Kidney tubule cell (primary cell): Measurements from ENCODE around the gene UHRF1.
"Not testable (repeated sequence)": the region's sequence is repeated elsewhere in the genome, so short reads cannot be mapped to it uniquely, and the experiment has no call there.

Experiments
- DNase-seq: peaks from one replicate; pipeline ENCODE4 v3.0.0-alpha.2; 2018; ENCODE audit warnings: low spot score

Gene UHRF1

DNA sequence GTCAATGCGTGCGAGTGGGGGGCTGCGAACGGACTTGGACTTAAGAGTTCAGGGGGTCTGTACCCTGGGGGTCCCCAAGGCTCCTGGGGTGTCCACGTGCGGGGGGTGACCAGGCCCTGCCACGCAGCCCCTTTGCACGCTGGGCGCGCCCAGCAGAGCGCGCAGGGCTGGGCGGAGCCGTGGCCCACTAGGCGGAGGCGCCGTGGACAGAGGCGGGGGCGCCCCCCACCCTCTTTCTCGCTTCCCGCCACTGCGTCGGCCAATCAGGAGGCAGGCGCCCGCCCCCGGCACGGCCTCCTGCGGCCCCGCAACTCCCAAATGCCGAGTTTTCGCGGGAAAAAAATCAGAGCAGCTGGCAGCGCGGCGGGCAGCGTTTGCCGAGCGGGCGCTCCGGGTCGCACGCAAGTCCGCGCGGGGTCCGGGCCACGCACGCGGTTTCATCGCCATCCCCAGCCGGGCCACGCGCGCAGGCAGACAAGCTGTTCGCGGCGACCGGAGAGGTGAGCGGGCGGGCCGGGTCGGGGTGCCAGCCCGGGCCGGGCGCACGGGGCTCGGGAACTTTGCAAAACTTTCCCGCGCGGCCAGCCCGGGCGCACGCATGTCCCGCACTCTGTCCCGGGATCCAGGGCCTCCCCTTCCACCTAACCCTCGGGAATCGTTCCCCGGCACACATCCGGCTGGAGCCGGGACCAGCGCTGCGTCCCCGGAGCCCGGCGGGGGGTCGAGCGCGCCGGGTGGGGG is at the start of gene UHRF1:
UHRF1 (plus strand) TSS at position 346 of the 741 bp plus-strand sequence. CDS start 1,385 bp downstream, outside the sequence.
- DNase-seq, result peak; percentile 49

DNA sequence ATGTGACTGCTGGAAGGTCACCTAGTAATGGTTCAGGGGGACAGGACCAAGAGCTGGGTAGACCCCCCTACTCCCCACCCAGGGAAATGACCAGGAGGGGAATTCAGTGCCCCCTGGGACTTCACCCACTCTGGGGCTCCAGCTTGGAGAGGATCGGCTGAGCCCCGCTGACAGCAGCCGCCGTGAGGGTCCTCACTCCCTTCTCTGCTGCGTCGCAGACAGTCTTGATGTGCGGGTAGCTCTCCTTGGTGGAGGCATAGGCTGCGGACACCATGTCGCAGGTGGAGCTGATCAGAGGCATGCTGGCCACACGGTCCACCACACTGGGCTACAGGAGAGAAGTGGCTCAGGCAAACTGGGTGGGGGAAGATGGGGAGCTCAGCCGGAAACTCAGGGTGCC is 49.6 kb upstream of the UHRF1 start:
- no peak for DNase-seq

DNA sequence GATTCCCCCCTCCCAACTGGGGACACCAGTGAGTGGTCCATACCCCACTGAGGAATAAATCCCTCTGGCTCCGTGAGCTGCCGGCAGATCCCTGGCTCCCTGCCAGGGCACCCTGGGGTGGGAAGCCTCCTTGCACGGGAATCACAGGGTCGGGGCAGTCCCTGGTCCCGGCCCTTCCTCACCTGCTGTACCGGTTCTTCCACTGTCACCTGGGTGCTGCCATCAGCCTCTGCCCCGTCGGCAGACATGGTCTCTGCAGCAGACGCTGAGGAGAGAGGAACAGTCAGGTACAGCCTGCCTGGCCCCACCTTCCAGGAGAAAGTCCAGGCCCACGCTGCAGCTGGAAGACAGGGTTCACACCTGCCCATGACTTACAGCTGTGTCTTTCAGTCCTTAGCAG is 48.2 kb upstream of the UHRF1 start:
- peak; percentile 31 for DNase-seq

DNA sequence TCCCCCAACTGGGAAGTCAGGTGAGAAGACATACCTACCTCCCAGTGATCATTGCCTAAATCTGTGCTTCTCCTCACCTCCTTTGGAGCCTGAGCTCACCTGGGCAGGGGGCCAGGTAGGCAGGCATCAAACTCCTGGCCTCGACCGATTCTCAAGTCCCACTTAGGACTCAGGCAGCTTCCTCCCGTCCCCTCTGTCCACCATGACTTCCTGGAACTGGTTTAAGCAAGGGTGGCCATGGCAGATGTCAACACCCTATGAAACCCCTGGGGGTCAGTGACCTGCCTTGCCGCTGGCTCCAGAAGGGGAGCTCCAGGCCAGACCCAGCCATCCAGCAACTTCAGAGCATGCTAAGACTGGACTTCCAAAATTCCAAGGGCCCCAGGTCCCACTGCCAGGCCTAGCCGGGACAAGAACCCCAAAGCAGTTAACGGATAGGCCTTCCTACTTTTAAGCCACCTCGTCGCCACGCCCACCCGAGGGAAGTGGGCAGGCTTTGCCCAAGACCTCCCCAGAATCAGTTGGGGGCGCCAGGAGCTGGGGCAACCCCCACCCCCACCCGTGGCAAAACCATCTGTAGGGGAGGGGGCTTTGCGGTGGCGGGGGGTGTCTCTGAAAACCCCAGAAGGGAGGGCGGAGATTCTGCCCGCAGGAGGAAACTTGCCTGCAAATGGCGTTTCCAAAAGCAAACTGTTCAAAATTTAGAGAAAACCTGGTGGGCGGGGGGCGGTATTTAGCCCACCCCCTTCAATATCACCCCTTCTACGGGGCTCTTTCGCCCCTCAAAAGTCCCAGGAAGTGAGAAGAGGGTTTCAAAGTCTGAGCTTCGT is 42.5 kb upstream of the UHRF1 start:
- peak; percentile 42 for DNase-seq

DNA sequence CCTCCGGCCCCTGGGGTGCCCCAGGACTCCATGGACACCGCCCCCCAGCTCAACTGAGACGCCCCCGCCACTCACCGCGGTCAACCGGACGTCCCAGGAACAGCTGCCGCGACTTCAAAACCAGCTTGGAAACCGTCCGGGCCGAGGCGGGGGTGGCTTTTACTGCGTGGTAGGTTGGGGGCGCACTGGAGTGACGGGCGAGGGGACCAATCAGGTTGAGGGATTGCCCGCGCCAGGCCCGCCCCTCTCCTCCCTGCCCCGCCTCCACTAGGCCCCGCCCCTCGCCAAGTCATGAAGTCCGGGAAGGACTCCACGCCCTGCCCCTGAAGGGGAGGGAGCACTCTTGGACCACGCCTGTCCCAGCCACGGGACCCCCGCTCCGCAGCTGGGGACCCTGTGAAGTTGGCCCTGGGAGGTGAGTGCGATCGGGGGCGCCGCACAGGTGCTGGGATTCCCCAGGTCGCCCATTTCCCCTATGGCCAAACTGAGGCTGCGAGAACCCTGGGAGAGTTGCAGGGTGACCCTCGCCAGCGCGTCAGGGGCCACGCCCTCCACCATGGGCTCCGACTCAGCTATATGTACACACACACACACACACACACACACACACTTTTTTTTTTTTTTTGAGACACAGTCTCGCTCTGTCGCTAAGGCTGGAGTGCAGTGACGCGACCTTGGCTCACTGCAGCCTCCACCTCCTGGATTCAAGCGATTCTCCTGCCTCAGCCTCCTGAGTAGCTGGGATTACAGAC is 41.6 kb upstream of the UHRF1 start, which contains the start of gene PLIN3:
PLIN3 (minus strand) TSS at position 134 of the 752 bp plus-strand sequence. CDS start 6,273 bp downstream, outside the sequence.
- peak; percentile 93 for DNase-seq

DNA sequence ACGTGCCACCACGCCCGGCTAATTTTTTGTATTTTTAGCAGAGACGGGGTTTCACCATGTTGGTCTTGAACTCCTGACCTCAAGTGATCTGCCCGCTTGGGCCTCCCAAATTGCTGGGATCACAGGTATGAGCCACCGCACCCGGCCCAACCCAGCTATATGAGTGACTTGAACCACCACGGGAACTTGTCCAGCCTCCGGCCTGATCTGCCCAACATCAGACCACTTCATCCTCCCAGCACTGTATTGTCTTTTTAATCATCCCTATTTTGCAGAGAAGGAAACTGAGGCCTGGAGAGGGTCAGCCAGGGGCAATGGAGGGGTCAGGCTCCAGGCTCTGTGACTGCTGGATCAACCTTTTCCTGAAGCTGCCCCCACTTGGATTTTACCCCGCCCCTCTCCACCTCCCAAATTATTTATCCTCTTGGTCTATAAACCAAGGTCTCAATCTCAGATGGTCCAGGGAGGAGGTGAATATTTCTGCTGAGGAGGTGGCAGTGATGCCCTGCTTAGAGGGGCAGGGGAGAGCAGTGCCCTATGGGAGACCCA is 40.9 kb upstream of the UHRF1 start:
- no peak for DNase-seq

DNA sequence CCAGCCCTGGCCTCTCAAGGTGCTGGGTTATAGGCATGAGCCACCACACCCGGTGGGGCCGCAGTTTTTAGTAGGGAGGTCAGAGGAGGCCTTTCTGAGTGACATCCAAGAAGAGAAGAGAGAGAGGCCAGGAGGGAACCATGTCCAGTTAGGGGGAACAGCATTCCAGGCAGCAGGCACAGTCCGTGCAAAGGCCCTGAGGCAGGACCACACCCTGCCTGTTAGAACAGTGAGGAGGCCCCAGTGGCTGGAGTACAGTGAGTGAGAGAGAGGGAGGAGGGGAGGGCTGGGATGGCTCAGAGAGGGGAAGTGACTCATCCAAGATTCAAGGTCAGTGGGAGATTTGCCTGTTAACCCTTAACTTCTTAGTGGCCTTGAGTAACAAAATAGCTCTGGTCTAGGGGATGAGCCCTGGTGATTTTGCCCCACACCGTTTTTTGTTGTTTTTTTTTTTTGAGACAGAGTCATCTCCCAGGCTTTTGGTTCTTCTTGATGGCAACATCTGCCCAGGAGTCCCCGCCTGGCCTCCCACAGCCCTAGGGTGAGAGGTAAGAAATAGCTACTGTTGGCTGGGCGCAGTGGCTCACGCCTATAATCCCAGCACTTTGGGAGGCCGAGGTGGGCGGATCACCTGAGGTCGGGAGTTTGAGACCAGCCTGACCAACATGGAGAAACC is 39.1 kb upstream of the UHRF1 start:
- peak; percentile 96 for DNase-seq

DNA sequence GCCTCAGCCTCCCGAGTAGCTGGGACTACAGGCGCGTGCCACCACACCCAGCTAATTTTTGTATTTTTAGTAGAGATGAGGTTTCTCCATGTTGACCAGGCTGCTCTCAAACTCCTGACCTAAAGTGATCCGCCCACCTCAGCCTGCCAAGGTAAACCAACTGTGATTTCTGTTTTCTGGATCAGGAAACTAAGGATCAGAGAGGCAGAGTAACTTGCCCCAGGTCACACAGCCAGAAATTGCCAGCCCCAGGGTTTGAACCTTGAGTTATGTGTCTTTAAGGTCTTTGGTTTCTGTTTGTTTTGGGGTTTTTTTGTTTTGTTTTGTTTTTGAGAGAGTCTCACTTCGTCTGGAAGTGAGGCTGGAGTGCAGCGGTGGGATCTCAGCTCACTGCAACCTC is 37.6 kb upstream of the UHRF1 start:
- DNase-seq, result no peak

DNA sequence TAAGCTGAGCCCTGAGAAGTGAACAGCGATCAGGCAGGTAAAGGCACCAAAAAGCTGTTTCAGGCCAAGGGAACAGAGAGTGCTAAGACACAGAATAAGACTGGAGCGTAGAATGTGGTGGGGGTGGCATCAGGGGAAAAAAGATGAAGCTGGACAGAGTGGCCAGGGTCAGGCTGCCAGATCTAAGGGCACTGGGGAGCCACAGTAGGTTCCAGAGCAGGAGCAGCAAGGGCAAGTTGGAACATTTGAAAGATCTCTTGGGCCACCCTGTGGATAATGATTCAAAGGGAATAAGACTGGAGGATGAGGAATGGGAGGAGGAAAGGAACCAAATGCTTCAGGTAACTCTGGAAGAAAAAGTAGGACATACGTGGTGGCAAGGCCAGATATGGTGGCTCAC is 35.4 kb upstream of the UHRF1 start:
- no peak for DNase-seq

DNA sequence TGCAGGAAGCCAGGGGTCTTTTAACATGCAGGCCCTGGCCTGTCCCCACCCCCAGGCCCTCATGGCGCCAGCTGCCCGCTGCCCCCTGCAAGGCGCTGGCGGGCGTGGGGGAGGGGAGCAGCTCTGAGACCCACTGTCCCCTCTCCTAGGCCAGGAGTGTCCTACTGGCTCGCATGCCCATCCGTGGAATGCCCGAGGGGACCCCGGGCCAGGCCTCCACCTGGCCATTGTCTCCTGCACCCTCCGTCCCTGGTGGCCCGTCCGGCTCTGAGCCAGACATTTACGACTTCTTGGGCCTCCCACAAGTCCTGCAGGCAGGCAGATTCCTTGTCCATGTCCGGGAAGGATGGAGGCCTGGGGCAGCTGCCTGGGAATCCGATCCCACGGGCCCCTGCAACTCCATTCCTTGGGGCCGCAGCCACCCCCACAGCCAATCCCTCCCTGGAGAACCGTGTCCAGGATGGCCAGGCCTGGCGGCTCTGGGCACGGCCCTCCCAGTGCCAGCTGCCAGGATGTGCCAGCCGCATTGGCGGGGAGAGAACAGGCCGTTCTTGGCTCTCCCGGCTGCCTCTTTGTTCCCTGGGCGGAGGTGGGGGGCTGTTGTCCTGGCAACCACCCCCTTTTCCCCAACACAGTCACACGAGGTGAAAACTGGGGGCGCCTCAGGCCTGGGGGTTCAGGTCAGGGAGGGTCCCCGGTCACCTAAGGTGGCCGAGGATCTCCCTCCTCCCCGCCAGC is 31.4 kb upstream of the UHRF1 start:
- no peak for DNase-seq

DNA sequence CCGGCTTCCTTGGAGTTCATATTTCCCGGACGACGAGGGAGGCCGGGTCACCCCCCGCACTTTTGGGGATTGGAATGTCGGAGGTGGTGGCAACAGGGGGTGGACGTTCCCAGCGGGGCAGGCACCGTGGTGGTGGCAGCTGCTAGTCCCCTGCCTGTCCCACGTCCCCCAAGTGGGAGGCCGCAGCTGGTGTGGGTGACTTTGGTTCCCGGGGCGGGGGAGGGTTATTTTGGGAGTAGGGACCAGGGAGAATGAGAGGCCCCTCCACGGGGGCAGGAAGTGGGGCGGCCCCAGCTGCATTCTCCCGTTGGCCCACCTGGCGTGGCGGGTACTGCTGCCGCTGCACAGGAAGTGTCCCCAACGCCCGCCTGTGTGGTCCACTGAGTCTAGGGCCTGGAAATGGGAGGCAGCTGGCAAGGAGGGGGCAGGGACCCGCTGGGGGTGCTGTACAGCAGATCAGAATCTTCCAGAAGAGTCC is 30.8 kb upstream of the UHRF1 start:
- no peak for DNase-seq

DNA sequence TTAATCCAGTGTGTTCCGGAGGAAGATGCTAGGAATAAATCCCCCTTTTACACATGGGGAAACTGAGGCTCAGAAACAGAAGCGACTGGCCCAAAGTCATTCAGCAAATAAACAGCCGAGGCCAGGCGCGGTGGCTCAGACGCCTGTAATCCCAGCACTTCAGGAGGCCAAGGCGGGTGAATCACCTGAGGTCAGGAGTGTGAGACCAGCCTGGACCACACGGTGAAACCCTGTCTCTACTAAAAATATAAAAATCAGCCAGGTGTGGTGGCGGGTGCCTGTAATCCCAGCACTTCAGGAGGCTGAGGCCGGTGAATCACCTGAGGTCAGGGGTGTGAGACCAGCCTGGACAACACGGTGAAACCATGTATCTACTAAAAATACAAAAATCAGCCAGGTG is 30.3 kb upstream of the UHRF1 start:
- peak; percentile 70 for DNase-seq

DNA sequence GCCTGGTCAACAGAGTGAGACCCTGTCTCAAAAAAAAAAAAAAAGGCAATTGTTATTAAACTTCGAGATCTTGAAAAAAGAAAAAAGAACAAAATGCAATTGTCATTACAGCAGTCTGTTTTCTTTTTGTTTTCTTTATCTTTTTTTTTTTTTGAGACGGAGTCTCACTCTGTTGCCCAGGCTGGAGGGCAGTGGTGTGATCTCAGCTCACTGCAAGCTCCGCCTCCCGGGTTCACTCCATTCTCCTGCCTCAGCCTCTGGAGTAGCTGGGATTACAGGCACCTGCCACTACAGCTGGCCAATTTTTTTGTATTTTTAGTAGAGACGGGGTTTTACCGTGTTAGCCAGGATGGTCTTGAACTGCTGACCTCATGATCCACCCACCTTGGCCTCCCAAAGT is 26.4 kb upstream of the UHRF1 start:
- DNase-seq, result not testable (repeated sequence)

DNA sequence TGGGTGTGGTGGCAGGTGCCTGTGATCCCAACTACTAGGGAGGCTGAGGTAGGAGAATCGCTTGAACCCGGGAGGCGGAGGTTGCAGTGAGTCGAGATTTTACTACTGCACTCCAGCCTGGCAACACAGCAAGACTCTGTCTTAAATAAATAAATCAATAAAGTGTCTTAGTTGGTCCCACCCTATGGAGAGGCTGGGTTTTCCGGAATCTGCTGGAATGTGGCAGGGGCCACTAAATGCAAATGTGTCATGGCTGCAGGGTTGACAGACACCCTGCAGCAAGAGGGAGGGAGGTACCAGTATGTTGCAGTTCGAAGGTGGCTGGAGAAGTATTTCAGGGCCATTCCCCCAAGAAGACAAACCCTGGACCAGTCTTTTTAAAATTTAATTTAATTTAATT is 24.3 kb upstream of the UHRF1 start:
- not testable (repeated sequence) for DNase-seq

DNA sequence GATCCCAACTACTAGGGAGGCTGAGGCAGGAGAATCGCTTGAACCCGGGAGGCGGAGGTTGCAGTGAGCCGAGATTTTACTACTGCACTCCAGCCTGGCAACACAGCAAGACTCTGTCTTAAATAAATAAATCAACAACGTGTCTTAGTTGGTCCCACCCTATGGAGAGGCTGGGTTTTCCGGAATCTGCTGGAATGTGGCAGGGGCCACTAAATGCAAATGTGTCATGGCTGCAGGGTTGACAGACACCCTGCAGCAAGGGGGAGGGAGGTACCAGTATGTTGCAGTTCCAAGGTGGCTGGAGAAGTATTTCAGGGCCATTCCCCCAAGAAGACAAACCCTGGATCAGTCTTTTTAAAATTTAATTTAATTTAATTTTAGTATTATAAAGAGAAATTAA is 21.5 kb upstream of the UHRF1 start:
- DNase-seq, result not testable (repeated sequence)

DNA sequence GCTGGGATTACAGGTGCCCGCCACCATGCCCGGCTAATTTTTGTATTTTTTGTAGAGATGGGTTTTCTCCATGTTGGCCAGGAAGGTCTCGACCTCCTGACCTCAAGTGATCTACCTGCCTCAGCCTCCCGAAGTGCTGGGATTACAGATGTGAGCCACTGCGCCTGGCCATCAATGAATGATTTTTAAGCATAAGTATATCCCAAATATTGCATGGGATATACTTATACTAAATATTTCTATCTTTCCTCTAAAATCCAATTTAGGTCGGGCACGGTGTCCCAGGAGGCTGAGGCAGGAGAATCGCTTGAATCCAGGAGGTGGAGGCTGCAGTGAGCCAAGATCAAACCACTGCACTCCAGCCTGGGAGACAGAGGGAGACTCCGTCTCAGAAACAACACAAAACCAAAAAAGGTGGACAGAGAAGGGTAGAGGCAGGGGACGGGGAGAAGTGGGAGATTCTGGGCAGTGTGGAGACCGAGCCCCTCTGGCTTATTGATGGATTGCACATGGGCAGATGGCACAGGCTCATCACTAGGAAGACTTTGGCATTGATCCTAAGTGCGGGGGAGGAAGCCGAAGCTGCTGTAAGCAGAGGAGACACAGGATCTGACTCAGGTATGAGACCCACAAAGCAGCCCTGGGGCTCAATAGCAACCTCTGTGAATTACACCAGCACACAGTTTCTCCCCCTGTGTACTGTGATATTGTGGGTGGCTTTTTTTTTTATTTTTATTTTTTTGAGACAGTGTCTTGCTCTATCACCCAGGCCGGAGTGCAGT is 20.1 kb upstream of the UHRF1 start:
- peak; percentile 53 for DNase-seq

DNA sequence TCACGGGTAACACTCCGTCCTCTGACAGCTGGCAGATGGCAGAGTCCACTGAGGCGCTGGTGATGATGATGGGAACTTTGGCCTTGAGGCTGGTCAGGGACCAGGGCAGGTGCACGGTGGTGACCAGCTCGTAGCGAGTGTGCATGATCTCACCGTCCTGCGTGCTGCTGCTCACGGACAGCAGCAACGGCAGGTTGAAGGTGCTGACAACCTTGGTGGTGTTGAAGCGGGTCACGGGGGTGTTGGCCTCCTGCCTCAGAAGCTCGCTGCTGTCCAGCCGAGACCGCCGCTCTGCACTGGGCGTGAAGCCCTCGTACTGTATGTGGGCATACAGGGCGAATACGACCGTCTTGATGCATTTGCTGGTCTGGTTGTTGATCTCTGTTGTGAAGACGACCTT is 18.2 kb upstream of the UHRF1 start:
- DNase-seq, result no peak

DNA sequence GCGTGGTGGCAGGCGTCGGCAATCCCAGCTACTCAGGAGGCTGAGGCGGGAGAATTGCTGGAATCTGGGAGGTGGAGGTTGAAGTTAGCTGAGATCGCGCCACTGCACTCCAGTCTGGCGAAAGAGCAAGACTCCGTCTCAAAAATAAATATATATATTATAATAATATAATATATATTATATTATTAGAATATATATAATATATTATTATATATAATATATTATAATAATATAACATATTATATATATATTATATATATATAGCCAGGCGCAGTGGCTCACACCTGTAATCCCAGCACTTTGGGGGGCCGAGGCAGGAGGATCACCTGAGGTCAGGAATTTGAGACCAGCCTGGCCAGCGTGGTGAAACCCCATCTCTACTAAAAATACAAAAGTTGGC is 16.3 kb upstream of the UHRF1 start:
- not testable (repeated sequence) for DNase-seq

DNA sequence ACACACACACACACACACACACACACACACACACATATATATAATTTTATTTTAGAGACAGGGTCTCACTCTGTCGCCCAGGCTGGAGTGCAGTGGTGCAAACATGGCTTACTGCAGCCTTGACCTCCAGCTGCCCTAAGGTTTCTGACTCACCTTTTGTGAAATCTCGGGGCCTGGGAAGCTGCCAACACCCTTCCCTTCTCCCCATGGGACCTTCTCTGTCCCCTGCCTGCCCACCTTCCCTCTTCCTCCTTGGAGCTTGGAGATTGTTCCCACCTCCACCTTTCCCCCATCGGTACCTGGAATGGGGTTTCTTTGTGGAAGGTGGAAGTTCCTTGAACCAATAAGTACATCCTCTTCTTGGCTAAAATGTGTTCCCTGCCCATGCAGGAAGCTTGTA is 12.9 kb upstream of the UHRF1 start:
- DNase-seq, result peak; percentile 55

DNA sequence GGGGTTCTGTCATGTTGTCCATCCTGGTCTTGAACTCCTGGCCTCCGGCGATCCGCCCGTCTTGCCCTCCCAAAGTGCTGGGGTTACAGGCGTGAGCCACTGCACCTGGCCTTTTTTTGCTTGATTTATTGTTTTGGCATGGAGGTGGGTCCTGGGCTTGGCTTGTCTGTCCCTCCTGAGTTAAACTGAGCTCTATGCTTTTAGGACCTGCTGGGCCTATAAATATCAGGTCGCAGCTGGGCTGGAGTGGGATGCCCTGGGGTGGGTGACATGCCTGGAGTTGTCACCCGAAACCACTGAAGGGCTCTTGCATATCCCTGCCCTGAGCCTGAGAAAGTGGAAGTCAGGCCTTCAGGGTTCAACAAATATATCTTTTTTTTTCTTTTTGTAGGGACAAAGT is 12.2 kb upstream of the UHRF1 start:
- DNase-seq, result no peak
